NCI-H524 treated with DMSO at 0.1 percent for 48 hours (cell line): Measurements from ENCODE around the gene TTC1.

Experiments
- DNase-seq: peaks from one replicate; lab custom pipeline; 2025; lab: John Stamatoyannopoulos, UW

TTC1 gene

GRCh38 chr5:160087199-160087598 lies 78.3 kb downstream of the TTC1 start:
- no peak for DNase-seq

- no peak for DNase-seq
Measured at GRCh38 chr5:160088805-160089204, 79.9 kb downstream of the TTC1 start.

- no peak for DNase-seq
Measured at GRCh38 chr5:160089531-160089930, 80.6 kb downstream of the TTC1 start.

GRCh38 chr5:160090059-160090458 lies 81.1 kb downstream of the TTC1 start:
- no peak for DNase-seq

- DNase-seq, result no peak
Measured at GRCh38 chr5:160092514-160092913, 83.6 kb downstream of the TTC1 start.

GRCh38 chr5:160092960-160093707 lies 84.2 kb downstream of the TTC1 start:
- DNase-seq, result no peak

- no peak for DNase-seq
Measured at GRCh38 chr5:160096178-160096577, 87.2 kb downstream of the TTC1 start.

- no peak for DNase-seq
Measured at GRCh38 chr5:160097991-160098390, 89.1 kb downstream of the TTC1 start.

GRCh38 chr5:160105686-160106360 lies 96.9 kb downstream of the TTC1 start:
- DNase-seq, result no peak

GRCh38 chr5:160108124-160108523 lies 99.2 kb downstream of the TTC1 start:
- DNase-seq, result no peak
